ENCODE measurements around the gene ABO. TPM values are rescaled to one million over a fixed set of nuclear protein-coding genes. Genes with fewer than 3 reads are reported as not detected.

Gene ABO
- total and polyA plus RNA-seq, 9 of the 15 experiments (the other 6 are each of a cell fraction or from before 2014, with no cell fraction given) = 5.0 to 21.9 (median 11.9) TPM

- TF ChIP-seq MLLT1 (IDR thresholded peaks at IDR 0.05) (no peak), HINFP (tag; conservative IDR thresholded peaks at IDR 0.05; ENCODE audit: low read depth) (no peak), CTBP1 (IDR thresholded peaks at IDR 0.05; ENCODE audit: borderline replicate concordance) (peak; percentile 30; the same call in 1 of the 2 replicates), ARNT (IDR thresholded peaks at IDR 0.05) (no peak), CCNT2 (IDR thresholded peaks at IDR 0.05; ENCODE audit: borderline replicate concordance, extremely low read depth, insufficient read length, low read depth, low read length) (peak; percentile 46), CHD4 (IDR thresholded peaks at IDR 0.05; ENCODE audit: insufficient read depth, insufficient replicate concordance, low read depth, low read length, poor library complexity, severe bottlenecking) (no peak), MEF2A (IDR thresholded peaks at IDR 0.05; ENCODE audit: control insufficient read depth, low read depth, low read length) (no peak), CHD1 (IDR thresholded peaks at IDR 0.05; ENCODE audit: low read length) (peak; percentile 78), E2F3 (CRISPR knock-in tag; IDR thresholded peaks at IDR 0.05) (no peak), NCOA1 (IDR thresholded peaks at IDR 0.05; ENCODE audit: low read depth) (no peak), ZNF134 (CRISPR knock-in tag; conservative IDR thresholded peaks at IDR 0.05) (no peak), ELF2 (CRISPR knock-in tag; IDR thresholded peaks at IDR 0.05) (no peak), ZNF764 (CRISPR knock-in tag; IDR thresholded peaks at IDR 0.05; ENCODE audit: low read depth) (no peak), MLX (CRISPR knock-in tag; conservative IDR thresholded peaks at IDR 0.05) (no peak), ZKSCAN1 (IDR thresholded peaks at IDR 0.05; ENCODE audit: low read depth, low read length) (no peak), ETV6 (IDR thresholded peaks at IDR 0.05; ENCODE audit: borderline replicate concordance in 1 of 2, low read depth in 2 of 2, low read length in 1 of 2) (no peak), ETV6 (CRISPR knock-in tag; IDR thresholded peaks at IDR 0.05; ENCODE audit: borderline replicate concordance) (no peak), FOXJ3 (CRISPR knock-in tag; IDR thresholded peaks at IDR 0.05) (no peak), ARID2 (IDR thresholded peaks at IDR 0.05) (no peak), ZNF830 (CRISPR knock-in tag; IDR thresholded peaks at IDR 0.05) (no peak), ATF2 (CRISPR knock-in tag; IDR thresholded peaks at IDR 0.05) (no peak), HES1 (IDR thresholded peaks at IDR 0.05; ENCODE audit: low read depth) (no peak), POLR2A (conservative IDR thresholded peaks at IDR 0.05) (peak; percentile 37; the same call in 1 of the 2 replicates)
These were observed at the start of gene ABO (continued) for GRCh38 chr9:133275105-133276000.

Measured in K562 (cell line).